ENCODE results near the gene PRKD1. TPM values are rescaled to one million over a fixed set of nuclear protein-coding genes. Genes with fewer than 3 reads are reported as not detected.

The PRKD1 gene
- total RNA-seq, 1 experiment from 2014 or later: 2.7 TPM

- H3K4ac ChIP-seq (ENCODE audit: low read depth, low read length): no peak overlapping the region
- no peak overlapping the region for H3K4me2 ChIP-seq (ENCODE audit: insufficient read depth, insufficient read length, low read length)
Observed at GRCh38 chr14:29671034-29671433, 256.6 kb downstream of the PRKD1 start.

More at GRCh38 chr14:29671034-29671433, 256.6 kb downstream of the PRKD1 start:
- Histone ChIP-seq H3K4me1 (ENCODE audit: insufficient read depth, low read length) (no peaks in the 10 kb centered on the region; the same call in 1 of the 2 replicates), H3K14ac (ENCODE audit: insufficient read depth, low read length) (no peak overlapping the region), H2AFZ (ENCODE audit: low read length) (no peak overlapping the region), H4K5ac (ENCODE audit: insufficient read length, low read depth, low read length) (no peak overlapping the region), H2BK12ac (ENCODE audit: insufficient read length, low read depth, low read length) (no peak overlapping the region), H2AK5ac (ENCODE audit: insufficient read length, low read length) (no peak overlapping the region), H3K9ac (ENCODE audit: extremely low read depth, insufficient read length, low read length) (no peak overlapping the region), H3K18ac (ENCODE audit: insufficient read length, low read depth, low read length) (no peak overlapping the region), H2BK5ac (ENCODE audit: insufficient read length, low read length) (no peak overlapping the region), H3K79me1 (ENCODE audit: insufficient read depth, low read depth, low read length, poor library complexity, severe bottlenecking) (no peaks in the 10 kb centered on the region), H4K8ac (replicated peaks; ENCODE audit: insufficient read length, low read depth, low read length) (no peak overlapping the region), H3K9me3 (ENCODE audit: control insufficient read depth, low read depth, low read length) (no peaks in the 10 kb centered on the region), H4K20me1 (ENCODE audit: control insufficient read depth, insufficient read depth, insufficient read length) (no peaks in the 10 kb centered on the region), H3K23me2 (ENCODE audit: insufficient read length, low read depth, low read length, poor library complexity, severe bottlenecking) (no peaks in the 10 kb centered on the region), H3K27me3 (ENCODE audit: insufficient read depth, low read length) (no peaks in the 10 kb centered on the region), H2BK20ac (ENCODE audit: low read depth, low read length, poor library complexity, severe bottlenecking) (no peak overlapping the region), H2BK120ac (ENCODE audit: low read depth, low read length, poor library complexity, severe bottlenecking) (no peak overlapping the region), H3K79me2 (ENCODE audit: insufficient read depth, low read length) (no peaks in the 10 kb centered on the region), H3K27ac (ENCODE audit: insufficient read length, low read depth, low read length) (no peak overlapping the region), H3K23ac (ENCODE audit: insufficient read length, low read depth, low read length) (no peak overlapping the region), H3T11ph (ENCODE audit: low read length) (no peak overlapping the region), H2BK15ac (ENCODE audit: low read depth, low read length) (no peak overlapping the region), H3K56ac (ENCODE audit: insufficient read length, low read depth, low read length) (no peak overlapping the region), H4K91ac (ENCODE audit: insufficient read length, low read depth, low read length) (no peak overlapping the region)
- H3K9me3 Mint-ChIP-seq: no peaks in the 10 kb centered on the region
- no peaks in the 10 kb centered on the region for H3K27me3 Mint-ChIP-seq (ENCODE audit: low read depth)
- no peak overlapping the region for H3K4me3 Mint-ChIP-seq
- H3K4me1 Mint-ChIP-seq: peaks cover 16 to 24% of the 10 kb centered on the region in 2 experiments
- peak overlapping the region in 2 of 3 experiments; percentile 11 to 75; a peak in 3 of 7 replicates for H3K27ac Mint-ChIP-seq
- no peak for TF ChIP-seq CTCF (conservative IDR thresholded peaks at IDR 0.05)
- DNase-seq: no peak
- WGBS (ENCODE audit: extremely low coverage, insufficient read length, low lambda C conversion rate): no CpG with 5 or more reads among the region's 1 CpG
- H3K36me3 Mint-ChIP-seq (ENCODE audit: insufficient read depth in 1 of 3, low read depth in 3 of 3): no peaks in the 10 kb centered on the region
